GM21390 (cell line): ENCODE data around the gene RBM26.

Experiments
- ATAC-seq: cut with Tn5 transposase; IDR thresholded peaks from one replicate; pipeline ENCODE4 v1.9.1; 2021; ENCODE audit not compliant: unreplicated experiment

RBM26 gene

DNA sequence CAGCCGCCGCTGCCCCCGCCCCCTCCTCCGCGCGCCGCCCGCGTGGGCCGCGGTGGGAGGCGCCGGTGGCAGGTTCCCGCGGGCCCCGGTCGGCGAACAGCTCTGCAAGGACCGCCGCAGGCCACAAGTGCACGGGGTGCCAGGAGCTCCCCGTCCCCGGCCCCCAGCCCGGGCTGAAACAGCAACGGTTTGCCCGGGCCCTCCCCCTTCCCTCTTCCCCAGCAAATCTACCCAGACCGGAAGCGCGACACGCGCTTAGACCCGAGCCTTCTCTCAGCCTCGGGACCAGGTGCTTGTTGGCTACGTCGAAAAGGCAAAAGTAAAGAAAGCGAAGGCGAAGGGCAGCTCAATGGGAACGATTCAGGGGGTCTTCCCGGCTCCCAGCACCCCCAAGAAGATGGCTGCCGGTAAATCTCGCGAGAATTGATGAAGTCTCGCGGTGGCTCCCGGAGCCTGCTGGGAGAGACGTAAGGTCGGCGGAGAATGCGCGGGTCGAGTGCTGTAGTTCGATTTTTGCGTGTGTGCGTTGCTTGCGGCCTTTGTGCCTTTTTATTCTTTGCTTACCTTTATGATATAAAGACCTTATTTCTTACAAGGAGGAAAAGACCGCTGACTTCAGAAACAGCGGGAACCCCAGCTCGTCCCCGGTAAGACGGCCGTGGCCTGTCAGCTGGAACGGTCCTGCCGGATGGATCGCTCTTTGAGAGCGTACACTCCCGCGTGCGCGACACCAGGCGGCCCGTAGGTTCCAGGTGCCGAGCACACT, at the start of gene RBM26:
Gene RBM26 (minus strand): TSS at position 425 of the 766 bp plus-strand sequence. CDS start 481 bp downstream, outside the sequence.
- peak; percentile 75 for ATAC-seq

DNA sequence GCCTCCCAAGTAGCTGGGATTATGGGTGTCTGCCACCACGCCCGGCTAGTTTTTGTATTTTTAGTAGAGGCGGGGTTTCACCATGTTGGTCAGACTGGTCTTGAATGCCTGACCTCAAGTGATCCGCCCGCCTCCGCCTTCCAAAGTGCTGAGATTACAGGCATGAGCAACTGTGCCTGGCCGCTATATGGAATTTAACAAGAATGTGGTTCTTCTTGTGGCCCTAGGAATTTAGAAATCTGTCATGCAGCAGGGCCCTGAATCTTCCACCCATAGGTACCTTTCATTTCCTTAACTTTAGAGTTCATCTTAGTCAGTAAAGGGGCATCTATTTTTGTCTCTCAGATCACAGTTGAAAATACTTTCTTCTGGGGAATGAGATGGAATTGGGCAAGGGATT, 49.3 kb upstream of the RBM26 start:
- ATAC-seq: no peak

- no peak for ATAC-seq
These were observed 46.3 kb upstream of the RBM26 start for GRCh38 chr13:79452239-79452913.

DNA sequence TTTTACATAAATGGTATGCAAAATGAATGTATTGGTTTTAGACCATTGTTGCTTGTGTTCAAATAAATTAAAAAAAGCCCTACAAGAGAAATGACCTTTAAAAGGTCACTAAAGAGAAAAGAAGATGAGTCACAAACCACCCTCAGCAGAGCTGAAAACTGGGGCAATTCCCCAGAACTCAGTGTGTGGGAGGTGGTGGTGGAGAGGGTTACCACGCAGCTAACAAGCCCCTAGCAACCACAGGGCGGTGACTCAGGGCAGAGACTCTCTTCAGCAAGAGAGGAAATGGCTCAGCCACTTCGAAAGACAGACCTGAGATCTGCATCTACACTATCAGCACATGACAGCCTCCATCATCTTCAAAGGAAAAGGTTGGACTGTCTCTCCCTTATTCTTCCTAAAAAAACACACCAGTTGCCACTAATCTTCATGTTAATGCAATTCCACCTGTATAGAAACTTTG, 45.5 kb upstream of the RBM26 start:
- ATAC-seq: peak; percentile 99

- no peak for ATAC-seq
These were observed 44.1 kb upstream of the RBM26 start for GRCh38 chr13:79450110-79450509.

GRCh38 chr13:79448413-79448812, 42.4 kb upstream of the RBM26 start:
- ATAC-seq: no peak

- no peak for ATAC-seq
These were observed 41.7 kb upstream of the RBM26 start for GRCh38 chr13:79447741-79448140.

DNA sequence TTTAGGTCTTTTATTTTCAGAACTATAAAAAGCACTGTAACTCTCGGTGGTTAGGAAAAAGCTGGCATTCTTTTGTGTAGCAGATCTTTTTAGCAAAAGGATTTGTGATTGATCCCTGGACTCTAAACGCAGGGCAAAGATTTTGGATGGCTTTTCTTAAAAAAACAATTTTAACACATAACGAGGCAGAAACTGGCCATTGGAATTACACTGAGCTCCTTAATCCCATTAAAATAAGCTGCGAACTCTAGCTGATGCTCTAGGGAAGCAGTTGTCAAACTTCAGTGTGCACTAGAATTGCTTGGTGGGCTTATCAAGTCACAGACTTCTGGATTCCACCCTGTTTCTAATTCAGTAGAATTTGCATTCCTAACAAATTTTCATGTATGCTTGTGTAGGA, 41.1 kb upstream of the RBM26 start:
- ATAC-seq: no peak

GRCh38 chr13:79445968-79446645, 40.1 kb upstream of the RBM26 start:
- ATAC-seq: no peak

DNA sequence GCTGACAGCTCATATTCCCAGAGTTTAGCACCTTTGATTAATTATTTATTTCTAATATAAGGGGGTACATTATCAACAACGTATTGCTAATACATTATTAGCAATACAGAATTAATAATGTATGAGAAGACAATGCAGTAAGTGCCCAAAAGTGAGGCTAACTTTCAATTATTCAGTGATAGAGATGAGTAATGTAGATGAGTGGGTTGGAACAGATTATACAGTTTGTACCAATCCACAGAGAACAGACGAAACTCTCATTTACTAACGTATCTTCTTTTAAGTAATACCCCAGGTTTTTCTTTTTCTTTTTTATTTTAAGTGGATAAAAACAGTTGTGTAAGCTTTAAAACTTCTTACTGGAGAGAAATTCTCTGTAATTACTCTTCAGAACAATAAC, 36.7 kb upstream of the RBM26 start:
- no peak for ATAC-seq

DNA sequence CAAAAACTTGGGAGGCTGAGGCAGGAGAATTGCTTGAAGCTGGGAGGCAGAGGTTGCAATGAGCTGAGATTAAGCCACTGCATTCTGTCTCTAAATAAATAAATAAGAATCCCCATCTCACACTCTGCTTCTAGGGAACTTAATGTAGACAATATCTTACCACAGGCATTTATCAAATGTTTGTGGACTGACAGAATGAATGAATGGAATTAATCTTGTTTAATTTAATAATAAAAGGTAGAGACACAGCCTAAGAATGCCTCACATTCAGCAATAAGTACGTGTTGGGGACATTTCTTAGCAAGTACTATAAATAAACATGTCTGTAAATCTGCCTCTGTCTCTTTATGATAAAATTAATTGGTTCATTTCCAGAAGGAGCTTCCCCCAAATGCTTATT, 36.2 kb upstream of the RBM26 start:
- ATAC-seq: no peak

DNA sequence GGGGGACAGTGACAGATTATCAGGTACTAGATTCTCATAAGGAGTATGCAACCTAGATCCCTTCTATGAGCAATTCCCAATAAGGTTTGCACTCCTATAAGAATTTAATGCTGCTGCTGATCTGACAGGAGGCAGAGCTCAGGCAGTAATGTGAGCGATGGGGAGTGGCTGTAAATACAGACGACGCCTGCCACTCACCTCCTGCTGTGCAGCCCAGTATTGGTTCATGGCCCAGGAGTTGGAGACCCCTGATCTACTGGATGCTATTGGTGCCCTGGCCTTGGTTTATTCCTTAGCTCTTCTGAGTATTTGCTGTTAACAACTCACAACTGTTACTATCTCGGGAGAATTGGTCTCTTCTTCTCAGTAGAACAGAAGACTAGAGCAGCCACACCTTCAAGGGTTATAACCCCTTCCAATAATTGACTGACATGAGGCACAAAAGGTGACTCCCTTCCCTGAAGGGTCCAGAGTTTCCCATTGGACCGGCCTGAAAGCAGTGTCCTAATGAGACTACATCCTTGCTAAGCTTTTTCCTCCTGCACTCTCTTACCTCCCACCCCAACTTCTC, 35.0 kb upstream of the RBM26 start:
- no peak for ATAC-seq

DNA sequence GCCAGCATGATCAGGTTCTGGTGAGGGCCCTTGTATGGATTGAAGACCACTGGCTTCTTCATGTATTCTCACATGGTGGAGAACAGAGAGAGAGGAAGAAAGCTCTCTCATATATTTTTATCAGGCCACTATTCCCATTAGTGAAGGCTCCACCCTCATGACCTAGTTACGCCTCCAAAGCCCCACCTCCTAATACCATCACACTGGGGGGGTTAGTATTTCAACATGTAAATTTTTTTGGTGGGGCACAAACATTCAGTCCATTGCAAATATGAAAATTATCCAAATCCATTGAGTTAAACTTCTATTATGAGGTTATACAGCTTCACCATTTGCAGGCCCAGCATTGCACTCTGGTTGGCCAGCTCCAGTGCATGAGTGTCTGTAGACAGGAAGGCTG, 33.2 kb upstream of the RBM26 start:
- ATAC-seq: no peak

- no peak for ATAC-seq
These were observed 29.5 kb upstream of the RBM26 start for GRCh38 chr13:79435561-79435990.

DNA sequence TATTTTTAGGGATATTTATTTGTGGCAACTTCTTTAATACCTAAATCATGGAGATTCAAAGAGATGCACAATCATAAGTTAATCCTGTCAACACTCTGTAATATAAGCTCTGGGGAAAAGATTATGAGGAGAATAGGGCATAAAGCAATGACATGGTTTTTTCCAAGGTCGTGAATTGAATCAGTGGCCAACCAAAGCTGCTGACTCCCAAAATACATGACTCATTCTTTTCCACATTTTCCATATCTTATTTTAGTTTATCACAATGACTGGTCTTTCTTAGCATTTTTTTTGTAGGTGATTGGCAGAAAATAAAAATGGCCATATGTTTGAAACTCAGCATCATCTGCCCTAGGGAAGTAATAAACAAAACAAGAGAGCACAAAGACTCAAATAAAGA, 28.5 kb upstream of the RBM26 start:
- ATAC-seq: no peak

- no peak for ATAC-seq
These were observed 26.9 kb upstream of the RBM26 start for GRCh38 chr13:79432992-79433391.

- no peak for ATAC-seq
These were observed 26.0 kb upstream of the RBM26 start for GRCh38 chr13:79432086-79432485.

DNA sequence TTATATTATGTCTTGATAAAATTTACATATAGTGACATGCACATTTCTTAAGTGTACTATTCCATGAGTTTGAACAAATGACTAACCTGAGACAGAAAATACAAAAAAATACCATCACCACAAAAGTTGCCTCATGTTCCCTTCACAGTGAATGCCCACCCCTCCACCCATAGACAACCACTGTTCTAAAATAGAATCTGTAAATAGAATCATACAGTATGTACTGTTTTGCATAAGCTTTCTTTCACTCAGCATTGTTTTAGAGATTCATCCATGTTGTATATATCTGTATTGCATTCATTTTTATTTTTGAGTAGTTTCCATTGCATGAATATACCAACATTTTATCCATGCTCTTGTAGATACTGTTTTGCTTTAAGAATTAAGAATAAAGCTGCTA, 23.3 kb upstream of the RBM26 start:
- no peak for ATAC-seq

- ATAC-seq: no peak
These were observed 21.8 kb upstream of the RBM26 start for GRCh38 chr13:79427883-79428282.

DNA sequence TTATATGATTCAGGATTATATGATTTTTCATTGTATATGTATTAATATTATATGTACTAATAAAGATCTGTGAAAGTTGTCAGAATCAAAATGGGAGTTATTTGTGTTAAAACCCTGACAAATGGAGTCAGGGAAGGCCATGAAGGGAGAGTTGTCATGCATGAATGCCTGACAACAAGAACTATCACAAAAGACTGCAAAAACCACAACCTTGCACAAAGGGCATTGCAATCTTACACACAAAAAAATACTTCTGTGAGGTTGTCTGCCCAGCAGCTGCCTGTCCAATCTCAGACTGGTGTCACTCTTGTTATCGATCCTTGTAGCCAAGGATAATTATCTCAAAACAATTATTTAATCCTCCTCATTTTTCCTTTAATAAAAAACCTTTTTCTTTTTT, 21.2 kb upstream of the RBM26 start:
- no peak for ATAC-seq

DNA sequence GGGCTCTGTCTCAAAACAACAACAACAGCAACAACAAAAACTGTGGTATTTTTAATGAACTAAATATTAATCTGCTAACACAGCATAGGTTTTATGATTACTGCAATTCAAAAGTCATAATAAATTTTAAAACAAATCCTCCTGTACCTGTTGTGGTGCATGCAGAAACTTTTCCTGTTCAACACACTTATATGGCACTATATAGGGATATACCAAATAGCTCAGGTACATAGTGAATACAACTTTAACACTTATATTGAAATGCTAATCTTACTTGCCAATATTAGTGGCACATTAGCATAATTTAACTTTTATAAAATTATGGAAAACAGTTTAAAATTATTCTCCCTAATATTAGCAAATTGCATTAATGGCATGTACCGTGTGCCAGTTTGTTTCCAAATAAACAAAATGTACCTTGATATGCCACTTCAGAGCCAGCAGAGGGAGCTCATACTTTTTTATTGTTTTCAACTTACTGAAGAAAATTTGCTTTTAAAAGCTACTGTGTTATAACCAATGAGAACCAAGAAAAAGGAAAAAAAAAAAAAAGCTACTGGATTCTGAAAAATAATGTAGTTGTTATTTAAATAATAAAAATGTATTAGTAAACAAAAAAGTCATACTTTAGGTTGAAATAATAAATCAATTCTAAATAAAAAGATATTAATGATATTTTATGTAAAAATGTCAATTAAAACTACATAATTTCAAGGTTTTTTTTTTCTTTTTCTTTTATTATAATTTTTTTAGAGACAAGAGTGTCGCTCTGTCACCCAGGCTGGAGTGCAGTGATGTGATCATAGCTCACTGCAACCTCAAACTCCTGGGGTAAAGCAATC, 18.0 kb upstream of the RBM26 start:
- ATAC-seq: peak; percentile 90
